PFSK-1 (cell line): ENCODE measurements around the gene TRAPPC12.

Source experiments
- FOXP2 ChIP-seq: optimal IDR thresholded peaks from 2 replicates; pipeline ENCODE3; 2011; ENCODE audit warnings: borderline replicate concordance, control low read depth, inconsistent platforms; ENCODE audit not compliant: insufficient read depth; ENCODE audit errors: extremely low read length, extremely low read depth
- POLR2AphosphoS5 ChIP-seq: IDR thresholded peaks from 2 replicates; pipeline ENCODE4 v1.6.1; 2012; ENCODE audit warnings: low read depth, mild to moderate bottlenecking, control low read depth, low read length, moderate library complexity
- SIN3A ChIP-seq: IDR thresholded peaks from 2 replicates; pipeline ENCODE4 v1.6.1; 2012; ENCODE audit warnings: mild to moderate bottlenecking, low read length, moderate library complexity, borderline replicate concordance; ENCODE audit not compliant: insufficient read depth
- TAF1 ChIP-seq: IDR thresholded peaks from 2 replicates; pipeline ENCODE4 v1.6.1; 2012; ENCODE audit warnings: low read length, control low read depth, borderline replicate concordance; ENCODE audit not compliant: insufficient read depth
- TF ChIP-seq, protein P1 (sequence below), 2 experiments: IDR thresholded peaks; 2 replicates each; pipeline versions ENCODE4 v1.6.1 to v1.8.0; 2011 to 2012; ENCODE audit warnings: low read depth in 2 of 2, low read length in 2 of 2, control low read depth in 1 of 2, inconsistent platforms in 1 of 2, mild to moderate bottlenecking in 1 of 2, moderate library complexity in 1 of 2; ENCODE audit not compliant: insufficient read depth in 1 of 2

DNA sequence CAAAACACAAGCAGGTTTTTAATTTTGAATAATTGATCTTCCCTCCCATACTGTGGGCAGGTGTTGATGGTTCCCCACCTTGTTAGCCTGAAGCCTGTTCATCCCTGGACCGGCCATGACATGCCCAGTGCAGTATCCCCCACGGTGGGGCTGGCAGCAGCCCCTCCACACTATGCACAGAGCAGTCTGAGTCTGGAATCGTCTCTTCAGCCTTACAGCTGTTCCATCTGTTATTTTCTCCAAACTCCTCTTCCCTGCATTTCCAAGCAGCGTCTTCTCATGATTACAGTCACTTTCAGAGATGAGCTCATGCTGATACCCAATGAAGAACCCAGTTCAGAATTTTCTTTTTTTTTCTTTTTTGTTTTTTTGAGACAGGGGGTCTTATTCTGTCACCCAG is 71.7 kb downstream of the TRAPPC12 start:
- TF ChIP-seq POLR2AphosphoS5 (no peak), SIN3A (no peak), FOXP2 (no peak), TAF1 (no peak)
- TF ChIP-seq, protein P1, sequence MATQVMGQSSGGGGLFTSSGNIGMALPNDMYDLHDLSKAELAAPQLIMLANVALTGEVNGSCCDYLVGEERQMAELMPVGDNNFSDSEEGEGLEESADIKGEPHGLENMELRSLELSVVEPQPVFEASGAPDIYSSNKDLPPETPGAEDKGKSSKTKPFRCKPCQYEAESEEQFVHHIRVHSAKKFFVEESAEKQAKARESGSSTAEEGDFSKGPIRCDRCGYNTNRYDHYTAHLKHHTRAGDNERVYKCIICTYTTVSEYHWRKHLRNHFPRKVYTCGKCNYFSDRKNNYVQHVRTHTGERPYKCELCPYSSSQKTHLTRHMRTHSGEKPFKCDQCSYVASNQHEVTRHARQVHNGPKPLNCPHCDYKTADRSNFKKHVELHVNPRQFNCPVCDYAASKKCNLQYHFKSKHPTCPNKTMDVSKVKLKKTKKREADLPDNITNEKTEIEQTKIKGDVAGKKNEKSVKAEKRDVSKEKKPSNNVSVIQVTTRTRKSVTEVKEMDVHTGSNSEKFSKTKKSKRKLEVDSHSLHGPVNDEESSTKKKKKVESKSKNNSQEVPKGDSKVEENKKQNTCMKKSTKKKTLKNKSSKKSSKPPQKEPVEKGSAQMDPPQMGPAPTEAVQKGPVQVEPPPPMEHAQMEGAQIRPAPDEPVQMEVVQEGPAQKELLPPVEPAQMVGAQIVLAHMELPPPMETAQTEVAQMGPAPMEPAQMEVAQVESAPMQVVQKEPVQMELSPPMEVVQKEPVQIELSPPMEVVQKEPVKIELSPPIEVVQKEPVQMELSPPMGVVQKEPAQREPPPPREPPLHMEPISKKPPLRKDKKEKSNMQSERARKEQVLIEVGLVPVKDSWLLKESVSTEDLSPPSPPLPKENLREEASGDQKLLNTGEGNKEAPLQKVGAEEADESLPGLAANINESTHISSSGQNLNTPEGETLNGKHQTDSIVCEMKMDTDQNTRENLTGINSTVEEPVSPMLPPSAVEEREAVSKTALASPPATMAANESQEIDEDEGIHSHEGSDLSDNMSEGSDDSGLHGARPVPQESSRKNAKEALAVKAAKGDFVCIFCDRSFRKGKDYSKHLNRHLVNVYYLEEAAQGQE (IDR thresholded peaks at IDR 0.05; ENCODE audit: insufficient read depth in 1 of 2, low read depth in 2 of 2, low read length in 2 of 2) = no peak
